Omental fat pad (tissue), 4 donors: ENCODE data around the gene AUTS2. TPM values are rescaled to one million over a fixed set of nuclear protein-coding genes. Genes with fewer than 3 reads are reported as not detected.

ENCODE experiments used
- ATAC-seq: fragments of 150-250 bp; one replicate; pipeline ENCODE4 v1.9.1; 2016; ENCODE audit warnings: mild to moderate bottlenecking, moderate library complexity; ENCODE audit not compliant: low FRiP score
- DNase-seq: peaks from one replicate; pipeline ENCODE4 v3.0.0-alpha.2; 2019; ENCODE audit warnings: low spot score
- total RNA-seq, 4 donors: library from RNA; depleted of rRNA; stranded (reverse); fragments of >200 nt; gene quantifications; one replicate each; pipeline ENCODE4 v1.1.0, GENCODE V29; 2016
- TF ChIP-seq, protein P1 (sequence below), 3 donors: fragments of 450-650 bp; IDR thresholded peaks; one replicate each; pipeline ENCODE4 v1.5.1; 2016 to 2017; ENCODE audit warnings: antibody characterized with exemption in 3 of 3, mild to moderate bottlenecking in 3 of 3, moderate library complexity in 2 of 3

AUTS2 gene
- total RNA-seq, 4 donors from 2014 or later = 13.2 to 27.0 (median 21.2) TPM

DNA sequence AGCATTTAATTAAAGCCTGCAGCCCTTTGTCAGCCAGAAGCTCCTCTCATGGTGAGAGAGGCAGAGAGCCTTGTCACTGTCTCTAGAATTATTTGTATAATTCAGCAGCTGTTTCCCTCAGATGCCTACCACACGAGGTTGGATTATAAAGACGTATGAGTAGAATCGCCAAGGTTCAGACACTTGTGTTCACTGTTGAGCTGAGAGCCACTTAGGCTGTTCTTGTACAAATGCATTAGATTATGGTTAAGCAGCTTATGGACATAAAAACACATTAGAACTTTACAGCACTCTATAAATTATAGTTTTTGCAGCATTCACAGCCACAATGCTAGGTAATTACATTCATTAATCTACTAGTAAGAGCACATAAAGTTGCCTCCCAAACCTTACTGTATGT lies 282.6 kb downstream of the AUTS2 start:
- no peak for DNase-seq
- TF ChIP-seq, protein P1, sequence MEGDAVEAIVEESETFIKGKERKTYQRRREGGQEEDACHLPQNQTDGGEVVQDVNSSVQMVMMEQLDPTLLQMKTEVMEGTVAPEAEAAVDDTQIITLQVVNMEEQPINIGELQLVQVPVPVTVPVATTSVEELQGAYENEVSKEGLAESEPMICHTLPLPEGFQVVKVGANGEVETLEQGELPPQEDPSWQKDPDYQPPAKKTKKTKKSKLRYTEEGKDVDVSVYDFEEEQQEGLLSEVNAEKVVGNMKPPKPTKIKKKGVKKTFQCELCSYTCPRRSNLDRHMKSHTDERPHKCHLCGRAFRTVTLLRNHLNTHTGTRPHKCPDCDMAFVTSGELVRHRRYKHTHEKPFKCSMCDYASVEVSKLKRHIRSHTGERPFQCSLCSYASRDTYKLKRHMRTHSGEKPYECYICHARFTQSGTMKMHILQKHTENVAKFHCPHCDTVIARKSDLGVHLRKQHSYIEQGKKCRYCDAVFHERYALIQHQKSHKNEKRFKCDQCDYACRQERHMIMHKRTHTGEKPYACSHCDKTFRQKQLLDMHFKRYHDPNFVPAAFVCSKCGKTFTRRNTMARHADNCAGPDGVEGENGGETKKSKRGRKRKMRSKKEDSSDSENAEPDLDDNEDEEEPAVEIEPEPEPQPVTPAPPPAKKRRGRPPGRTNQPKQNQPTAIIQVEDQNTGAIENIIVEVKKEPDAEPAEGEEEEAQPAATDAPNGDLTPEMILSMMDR (IDR thresholded peaks at IDR 0.05) = no peak
- no peak for ATAC-seq

DNA sequence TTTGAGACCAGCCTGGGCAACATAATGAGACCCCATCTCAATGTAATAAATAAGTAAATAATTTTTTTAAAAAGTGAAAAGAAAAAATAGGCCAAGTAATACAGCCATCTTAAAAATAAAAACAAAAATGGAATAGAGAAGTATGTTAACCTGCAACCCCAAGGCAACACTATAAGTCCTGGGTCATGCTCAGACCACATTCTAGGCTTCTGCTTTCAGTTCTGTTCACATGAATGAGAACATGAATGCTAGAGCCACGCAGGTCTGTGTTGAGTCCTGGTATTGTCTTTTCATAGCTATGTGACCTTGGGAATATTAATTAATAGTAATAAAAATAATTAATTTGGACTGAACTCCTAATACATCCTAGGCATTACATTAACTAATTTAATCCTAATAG lies 284.0 kb downstream of the AUTS2 start:
- DNase-seq = no peak
- no peak for ATAC-seq
- TF ChIP-seq, protein P1 (IDR thresholded peaks at IDR 0.05) = no peak

DNA sequence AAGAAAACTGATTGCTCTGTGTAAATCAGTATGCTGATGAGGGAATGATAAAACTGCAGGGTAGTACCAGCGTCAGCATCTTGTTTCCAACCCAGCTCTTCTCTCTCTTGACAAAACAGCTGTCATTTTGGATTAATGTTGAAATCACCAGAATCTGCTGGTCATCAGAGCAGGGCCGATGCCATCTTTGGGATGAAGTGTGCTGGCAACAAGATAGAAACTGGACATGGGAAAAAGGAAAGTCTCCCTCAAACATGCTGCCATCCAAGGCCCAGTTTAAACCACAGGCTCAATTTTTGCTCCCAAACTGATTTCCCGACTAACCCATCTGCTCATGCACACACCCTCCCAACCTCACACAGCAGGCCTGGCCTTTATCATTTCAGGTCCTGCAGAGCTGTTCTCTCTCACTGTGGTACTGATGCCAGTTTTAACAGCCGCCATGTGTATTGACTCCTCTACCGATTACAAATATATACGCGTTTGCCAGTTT lies 285.2 kb downstream of the AUTS2 start:
- ATAC-seq = no peak

DNA sequence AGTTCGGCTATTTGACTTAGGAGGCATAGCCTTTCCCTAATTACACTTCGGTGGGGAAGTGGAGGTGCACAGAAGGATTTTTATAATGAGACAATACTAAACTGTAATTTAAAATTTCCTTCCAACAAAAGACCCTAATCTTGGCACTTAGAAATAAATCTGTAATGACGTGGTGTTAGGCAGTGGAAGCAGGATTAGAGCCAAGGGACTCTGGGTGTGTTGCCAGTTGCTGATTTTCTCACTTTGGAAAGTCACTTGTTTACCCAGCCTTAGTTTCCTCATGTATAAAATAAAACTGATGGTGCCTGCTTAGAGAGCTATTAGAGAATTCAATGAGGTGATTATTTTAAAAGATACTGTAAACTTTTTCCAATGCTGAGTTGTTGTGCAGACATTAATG lies 287.2 kb downstream of the AUTS2 start:
- TF ChIP-seq, protein P1 (IDR thresholded peaks at IDR 0.05) = no peak
- DNase-seq = no peak
- ATAC-seq = no peak

More for the DNA sequence above, 285.2 kb downstream of the AUTS2 start:
- TF ChIP-seq, protein P1 (IDR thresholded peaks at IDR 0.05) = no peak
- DNase-seq = no peak

DNA sequence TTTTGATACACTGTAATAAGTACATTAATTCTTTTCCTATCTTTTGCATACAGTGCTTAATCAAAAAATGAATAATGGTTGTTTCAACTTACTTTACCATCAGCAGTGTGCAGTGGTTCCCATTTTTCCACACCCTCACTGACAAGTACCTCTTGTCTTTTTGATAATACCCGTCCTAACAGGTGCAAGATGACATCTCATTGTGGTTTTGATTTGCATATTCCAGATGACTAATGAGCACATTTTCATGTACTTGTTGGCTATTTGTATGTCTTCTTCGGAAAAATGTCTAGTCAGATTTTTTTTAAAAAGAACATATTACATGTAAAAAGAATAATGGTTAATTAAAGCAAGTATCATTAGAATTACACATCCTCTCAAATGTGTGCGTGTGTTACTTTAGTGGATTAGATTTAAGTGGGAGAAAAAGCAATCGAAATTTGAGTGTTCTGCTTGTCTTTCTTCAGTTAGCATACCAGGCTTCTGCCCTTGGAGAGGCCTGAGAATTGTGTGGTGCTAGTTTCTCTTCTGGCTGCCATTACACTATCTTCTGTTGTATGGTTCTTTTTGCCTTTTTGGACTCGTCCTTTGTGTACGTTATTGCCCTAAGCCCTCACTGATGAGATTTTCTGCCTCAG lies 291.2 kb downstream of the AUTS2 start:
- no peak for DNase-seq
- no peak for ATAC-seq
- TF ChIP-seq, protein P1 (IDR thresholded peaks at IDR 0.05) = no peak

DNA sequence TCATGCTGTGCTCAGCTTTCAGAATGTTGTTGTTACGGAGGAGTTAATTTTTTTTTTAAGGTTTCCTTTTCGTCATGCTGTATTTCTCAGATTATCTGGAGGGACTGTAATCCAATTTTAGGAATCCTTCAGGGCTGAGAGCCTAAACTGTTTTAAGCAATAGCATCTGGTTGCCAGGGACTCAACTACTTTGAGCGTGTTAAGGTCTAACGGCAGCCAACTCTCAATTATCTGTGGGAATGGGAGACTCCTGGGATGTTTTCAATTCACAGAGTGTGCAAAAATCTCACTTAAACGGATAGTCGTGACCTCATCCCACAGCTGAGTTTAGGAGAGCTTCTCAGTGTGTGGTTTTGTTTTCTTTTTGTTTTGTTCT lies 291.7 kb downstream of the AUTS2 start:
- DNase-seq (no peak), ATAC-seq (no peak)
- TF ChIP-seq, protein P1 (IDR thresholded peaks at IDR 0.05) = no peak

DNA sequence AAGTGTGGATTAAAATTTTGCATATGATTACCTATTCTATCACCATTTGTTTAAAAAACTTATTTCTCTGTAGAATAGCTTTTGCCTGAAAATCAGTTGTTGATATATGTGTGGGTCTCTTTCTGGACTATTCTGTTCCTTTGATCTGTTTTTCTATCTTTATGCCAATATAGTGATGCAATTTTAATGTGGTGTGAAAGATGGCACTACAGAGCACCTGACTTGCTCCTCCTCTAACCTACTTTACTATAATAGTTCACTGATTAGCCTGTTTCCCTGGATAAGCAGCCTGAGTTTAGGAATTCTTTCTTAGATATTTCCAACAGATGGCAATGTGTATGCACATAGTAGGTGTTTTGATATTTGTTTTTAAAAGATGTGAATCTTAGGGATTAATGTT lies 294.5 kb downstream of the AUTS2 start:
- no peak for ATAC-seq
- DNase-seq = no peak
- TF ChIP-seq, protein P1 (IDR thresholded peaks at IDR 0.05) = no peak
